K562 (cell line): ENCODE data around the gene PSME4. TPM values are rescaled to one million over a fixed set of nuclear protein-coding genes. Genes with fewer than 3 reads are reported as not detected.

Source experiments
- polyA plus RNA-seq, 8 experiments: library from polyadenylated mRNA; depleted of rRNA in 4 of 8; stranded (reverse) in 5 of 8; unstranded in 3 of 8; fragments of >200 nt; fragmentation: Nextera tagmentation in 2 of 8; fragmentation: Illumina TruSeq in 1 of 8; extraction: Ambion mirVana in 2 of 8; extraction: Trizol in 1 of 8; gene quantifications; 2 replicates each; pipeline versions ENCODE4 v1.2.1 to v1.2.3, GENCODE V29; 2011 to 2014; ENCODE audit warnings: inconsistent platforms in 1 of 8, missing spikeins in 1 of 8
- total RNA-seq, 7 experiments: library from RNA; depleted of rRNA in 6 of 7; stranded (reverse); fragments of >200 nt in 6 of 7; fragmentation: Illumina TruSeq in 2 of 7; extraction: Trizol in 2 of 7; gene quantifications; 2 replicates each; pipeline versions ENCODE4 v1.2.1 to v1.2.3, GENCODE V29; 2011 to 2021; ENCODE audit warnings: low replicate concordance in 1 of 7
- TF ChIP-seq, protein P1 (sequence below): fragments of 200-600 bp; sonication (generic); IDR thresholded peaks from one replicate; pipeline ENCODE4 v1.6.1; 2012; ENCODE audit warnings: mild to moderate bottlenecking, low read depth, low read length, inconsistent platforms

PSME4 gene
- total and polyA plus RNA-seq, 9 of the 15 experiments (the other 6 are each of a cell fraction or from before 2014, with no cell fraction given) = 24.3 to 77.8 (median 40.5) TPM

DNA sequence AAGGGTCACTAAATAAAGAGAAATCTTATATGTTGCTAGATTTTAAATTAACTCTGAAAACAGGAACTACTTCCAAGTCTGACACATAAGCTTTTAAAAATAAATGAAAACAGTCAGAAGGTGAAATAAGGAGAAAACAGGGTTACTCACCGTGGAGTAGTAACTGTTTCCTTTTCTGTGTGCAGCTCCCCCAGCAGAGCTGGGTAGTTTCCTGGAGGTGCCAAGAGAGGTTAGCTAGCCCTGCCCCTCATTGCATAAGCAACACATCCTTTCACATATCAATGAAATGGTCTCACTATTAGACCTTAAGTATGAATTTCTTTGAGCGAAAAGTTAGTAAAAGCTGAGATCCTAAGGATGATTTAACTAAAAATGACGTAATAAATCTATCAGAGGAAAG, 57.1 kb downstream of the PSME4 start (continued):
- TF ChIP-seq, protein P1, sequence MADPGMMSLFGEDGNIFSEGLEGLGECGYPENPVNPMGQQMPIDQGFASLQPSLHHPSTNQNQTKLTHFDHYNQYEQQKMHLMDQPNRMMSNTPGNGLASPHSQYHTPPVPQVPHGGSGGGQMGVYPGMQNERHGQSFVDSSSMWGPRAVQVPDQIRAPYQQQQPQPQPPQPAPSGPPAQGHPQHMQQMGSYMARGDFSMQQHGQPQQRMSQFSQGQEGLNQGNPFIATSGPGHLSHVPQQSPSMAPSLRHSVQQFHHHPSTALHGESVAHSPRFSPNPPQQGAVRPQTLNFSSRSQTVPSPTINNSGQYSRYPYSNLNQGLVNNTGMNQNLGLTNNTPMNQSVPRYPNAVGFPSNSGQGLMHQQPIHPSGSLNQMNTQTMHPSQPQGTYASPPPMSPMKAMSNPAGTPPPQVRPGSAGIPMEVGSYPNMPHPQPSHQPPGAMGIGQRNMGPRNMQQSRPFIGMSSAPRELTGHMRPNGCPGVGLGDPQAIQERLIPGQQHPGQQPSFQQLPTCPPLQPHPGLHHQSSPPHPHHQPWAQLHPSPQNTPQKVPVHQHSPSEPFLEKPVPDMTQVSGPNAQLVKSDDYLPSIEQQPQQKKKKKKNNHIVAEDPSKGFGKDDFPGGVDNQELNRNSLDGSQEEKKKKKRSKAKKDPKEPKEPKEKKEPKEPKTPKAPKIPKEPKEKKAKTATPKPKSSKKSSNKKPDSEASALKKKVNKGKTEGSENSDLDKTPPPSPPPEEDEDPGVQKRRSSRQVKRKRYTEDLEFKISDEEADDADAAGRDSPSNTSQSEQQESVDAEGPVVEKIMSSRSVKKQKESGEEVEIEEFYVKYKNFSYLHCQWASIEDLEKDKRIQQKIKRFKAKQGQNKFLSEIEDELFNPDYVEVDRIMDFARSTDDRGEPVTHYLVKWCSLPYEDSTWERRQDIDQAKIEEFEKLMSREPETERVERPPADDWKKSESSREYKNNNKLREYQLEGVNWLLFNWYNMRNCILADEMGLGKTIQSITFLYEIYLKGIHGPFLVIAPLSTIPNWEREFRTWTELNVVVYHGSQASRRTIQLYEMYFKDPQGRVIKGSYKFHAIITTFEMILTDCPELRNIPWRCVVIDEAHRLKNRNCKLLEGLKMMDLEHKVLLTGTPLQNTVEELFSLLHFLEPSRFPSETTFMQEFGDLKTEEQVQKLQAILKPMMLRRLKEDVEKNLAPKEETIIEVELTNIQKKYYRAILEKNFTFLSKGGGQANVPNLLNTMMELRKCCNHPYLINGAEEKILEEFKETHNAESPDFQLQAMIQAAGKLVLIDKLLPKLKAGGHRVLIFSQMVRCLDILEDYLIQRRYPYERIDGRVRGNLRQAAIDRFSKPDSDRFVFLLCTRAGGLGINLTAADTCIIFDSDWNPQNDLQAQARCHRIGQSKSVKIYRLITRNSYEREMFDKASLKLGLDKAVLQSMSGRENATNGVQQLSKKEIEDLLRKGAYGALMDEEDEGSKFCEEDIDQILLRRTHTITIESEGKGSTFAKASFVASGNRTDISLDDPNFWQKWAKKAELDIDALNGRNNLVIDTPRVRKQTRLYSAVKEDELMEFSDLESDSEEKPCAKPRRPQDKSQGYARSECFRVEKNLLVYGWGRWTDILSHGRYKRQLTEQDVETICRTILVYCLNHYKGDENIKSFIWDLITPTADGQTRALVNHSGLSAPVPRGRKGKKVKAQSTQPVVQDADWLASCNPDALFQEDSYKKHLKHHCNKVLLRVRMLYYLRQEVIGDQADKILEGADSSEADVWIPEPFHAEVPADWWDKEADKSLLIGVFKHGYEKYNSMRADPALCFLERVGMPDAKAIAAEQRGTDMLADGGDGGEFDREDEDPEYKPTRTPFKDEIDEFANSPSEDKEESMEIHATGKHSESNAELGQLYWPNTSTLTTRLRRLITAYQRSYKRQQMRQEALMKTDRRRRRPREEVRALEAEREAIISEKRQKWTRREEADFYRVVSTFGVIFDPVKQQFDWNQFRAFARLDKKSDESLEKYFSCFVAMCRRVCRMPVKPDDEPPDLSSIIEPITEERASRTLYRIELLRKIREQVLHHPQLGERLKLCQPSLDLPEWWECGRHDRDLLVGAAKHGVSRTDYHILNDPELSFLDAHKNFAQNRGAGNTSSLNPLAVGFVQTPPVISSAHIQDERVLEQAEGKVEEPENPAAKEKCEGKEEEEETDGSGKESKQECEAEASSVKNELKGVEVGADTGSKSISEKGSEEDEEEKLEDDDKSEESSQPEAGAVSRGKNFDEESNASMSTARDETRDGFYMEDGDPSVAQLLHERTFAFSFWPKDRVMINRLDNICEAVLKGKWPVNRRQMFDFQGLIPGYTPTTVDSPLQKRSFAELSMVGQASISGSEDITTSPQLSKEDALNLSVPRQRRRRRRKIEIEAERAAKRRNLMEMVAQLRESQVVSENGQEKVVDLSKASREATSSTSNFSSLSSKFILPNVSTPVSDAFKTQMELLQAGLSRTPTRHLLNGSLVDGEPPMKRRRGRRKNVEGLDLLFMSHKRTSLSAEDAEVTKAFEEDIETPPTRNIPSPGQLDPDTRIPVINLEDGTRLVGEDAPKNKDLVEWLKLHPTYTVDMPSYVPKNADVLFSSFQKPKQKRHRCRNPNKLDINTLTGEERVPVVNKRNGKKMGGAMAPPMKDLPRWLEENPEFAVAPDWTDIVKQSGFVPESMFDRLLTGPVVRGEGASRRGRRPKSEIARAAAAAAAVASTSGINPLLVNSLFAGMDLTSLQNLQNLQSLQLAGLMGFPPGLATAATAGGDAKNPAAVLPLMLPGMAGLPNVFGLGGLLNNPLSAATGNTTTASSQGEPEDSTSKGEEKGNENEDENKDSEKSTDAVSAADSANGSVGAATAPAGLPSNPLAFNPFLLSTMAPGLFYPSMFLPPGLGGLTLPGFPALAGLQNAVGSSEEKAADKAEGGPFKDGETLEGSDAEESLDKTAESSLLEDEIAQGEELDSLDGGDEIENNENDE = no peak
